DMS79 (cell line): ENCODE measurements around the gene MAGED2.
"Not testable (repeated sequence)": the region's sequence is repeated elsewhere in the genome, so short reads cannot be mapped to it uniquely, and the experiment has no call there.

Experiments used
- DNase-seq: peaks from one replicate; lab custom pipeline; 2025; lab: John Stamatoyannopoulos, UW

MAGED2 gene

DNA sequence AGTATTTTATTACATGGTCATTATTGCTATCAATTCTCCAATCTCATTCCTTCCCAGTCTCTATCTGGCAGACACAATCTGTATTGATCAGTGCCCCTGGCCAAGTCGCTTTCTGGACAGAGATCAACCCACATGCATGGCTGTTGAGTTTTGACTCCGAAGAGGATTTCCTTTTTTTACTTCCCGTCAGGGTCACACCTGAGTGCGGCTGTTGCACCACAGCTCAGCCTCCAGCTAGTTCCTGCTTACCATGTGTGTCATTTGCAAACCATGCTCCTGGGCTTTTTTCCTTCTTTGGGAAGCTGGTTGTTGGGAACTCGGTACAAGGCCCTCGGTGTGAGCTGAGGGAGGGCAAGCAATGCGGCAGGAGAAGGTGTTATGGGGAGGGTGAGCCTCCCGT lies 11.7 kb downstream of the MAGED2 start:
- no peak for DNase-seq

DNA sequence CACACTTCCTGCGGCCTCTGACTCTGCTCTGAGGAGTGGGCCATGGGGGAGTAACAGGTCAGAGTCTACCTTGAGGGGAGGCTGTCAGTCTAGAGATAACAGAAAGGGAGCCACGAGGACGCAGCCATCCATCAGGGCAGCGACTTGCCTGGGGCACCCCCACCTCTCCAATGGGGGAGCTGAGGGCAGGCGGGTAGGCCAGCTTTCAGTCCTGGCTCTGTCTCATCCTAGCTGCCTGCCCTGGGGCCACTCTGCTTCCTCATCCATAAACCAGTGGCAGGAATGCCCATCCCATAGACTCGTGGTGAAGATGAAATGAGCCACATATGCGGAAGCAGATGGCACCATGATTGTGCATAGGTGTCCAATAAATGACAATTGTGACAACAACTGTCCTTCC lies 13.2 kb downstream of the MAGED2 start:
- no peak for DNase-seq

DNA sequence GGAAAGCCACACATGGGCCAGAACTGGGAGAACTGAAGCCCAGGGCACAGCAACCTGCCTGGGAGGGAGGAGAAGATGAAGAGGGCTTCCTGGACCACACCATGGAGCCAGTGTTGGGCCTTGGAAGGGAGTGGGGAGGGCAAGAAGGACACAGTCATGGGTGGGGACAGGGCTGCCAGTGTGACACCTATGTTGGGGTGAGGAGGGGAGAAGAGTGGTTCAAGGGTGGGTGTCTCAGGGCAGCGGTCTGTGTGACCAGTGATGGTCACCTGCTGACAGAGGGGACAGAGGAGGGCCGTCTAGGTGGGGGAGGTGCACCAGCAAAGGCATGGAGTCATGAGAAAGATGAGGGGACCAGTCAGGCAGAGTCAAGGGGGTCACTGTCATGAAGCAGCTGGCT lies 13.8 kb downstream of the MAGED2 start:
- DNase-seq: no peak

DNA sequence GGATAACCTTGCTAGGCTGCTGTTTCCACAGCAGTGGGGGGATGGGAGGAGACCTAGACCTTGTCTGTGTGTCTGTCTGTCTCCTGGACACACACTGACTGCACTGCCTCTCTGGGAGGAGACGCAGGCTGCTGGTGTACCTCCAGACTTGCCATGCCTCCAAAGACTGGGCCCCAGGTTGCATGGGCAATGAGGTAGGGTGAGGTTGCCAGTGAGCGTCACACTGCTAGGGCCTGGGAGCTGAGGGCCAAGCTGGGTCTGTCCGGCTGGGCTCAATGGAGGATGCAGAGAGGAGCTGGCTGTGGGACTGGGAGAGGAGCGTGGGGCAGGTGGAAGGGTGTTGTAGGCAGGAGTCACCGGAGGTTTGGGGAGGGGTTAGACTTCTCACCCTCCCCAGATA lies 16.6 kb downstream of the MAGED2 start:
- no peak for DNase-seq

DNA sequence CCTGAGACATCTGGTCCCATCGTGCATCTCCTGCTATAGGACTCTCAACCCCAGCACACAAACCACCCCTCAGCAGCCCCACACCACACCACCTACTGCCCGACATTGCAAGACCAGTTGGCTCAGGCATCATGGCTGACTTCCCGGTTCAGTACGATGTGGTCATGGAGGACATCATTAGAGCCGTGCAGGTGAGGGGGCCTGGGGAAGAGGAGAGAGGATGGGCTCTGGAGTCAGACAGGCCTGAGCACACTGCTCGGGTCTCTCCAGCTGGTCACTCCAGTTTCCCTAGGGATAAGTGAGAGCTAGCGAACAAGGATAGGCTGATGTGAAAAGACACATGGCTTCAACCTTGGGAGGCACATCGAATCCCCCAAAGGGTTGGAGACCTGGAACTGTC lies 17.2 kb downstream of the MAGED2 start:
- no peak for DNase-seq

DNA sequence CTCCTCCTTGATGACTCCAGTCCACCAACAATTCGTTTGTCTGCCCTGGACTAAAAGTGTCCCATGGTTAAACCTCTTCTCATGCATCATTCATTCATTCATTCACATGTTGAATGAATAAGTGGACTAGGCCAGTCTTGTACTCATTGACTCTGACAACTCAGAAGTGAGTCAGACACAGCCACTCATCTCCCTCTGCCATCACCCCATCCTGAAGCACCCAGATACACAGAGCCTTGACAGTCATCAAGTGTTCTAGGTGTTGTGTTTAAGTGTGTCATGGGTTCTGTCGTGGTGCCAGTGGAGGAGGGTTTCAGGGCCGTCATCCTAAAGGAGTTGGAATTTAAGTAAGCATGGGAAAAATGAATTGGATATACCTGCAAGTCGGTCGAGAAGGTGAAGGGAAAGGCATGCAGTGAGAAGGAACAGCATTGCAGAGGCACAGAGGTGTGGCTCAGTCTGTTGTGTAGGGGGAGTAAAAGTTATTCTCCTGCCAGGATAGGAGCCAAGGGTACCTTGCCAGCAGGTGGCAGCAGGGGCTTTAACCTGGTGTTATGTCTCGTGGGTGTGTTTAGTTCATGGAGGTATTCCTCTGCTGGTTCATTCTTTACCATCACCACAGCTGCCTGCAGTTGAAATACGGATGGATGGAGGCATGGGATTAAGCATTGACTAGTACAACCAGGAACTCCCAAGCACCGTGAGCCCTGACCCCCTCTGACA lies 18.3 kb downstream of the MAGED2 start:
- no peak for DNase-seq

DNA sequence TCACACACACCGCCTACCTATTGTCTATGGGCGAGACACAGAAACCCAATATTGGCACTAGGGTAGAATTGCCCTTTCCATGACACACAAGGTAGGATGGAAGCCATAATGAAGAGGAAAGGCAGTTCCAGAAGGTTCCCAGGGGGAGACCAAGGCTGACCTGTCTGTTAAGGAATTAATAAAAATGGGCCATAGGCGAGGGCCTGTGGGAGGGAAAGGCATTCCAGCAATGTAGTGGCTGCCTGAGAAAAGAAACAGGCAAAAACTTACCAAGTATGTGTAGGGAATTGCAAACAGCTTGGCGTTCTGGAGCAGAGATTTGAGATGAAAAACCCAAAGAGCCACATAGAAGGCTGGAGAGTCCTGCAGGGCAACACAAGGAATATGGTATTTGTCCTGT lies 19.1 kb downstream of the MAGED2 start:
- DNase-seq: no peak

DNA sequence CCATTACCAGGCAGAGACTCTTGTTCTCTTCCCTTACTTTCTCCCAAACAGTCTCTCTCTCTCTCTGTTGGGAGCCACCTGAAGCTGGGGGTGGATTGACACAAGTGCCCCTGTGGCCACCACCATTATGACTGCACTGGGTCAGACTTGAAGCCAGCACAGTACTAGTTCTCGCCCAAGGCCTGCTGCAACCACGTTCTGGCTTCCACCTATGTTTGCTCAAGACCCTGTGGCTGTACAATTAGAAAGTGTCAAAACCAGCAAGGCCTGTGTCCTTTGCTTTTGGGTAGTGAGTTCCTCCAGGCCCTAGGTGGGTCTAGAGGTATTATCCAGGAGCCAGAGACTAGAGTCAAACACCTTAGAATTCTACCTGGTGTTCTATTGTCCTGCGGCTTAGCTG lies 31.0 kb downstream of the MAGED2 start:
- no peak for DNase-seq

DNA sequence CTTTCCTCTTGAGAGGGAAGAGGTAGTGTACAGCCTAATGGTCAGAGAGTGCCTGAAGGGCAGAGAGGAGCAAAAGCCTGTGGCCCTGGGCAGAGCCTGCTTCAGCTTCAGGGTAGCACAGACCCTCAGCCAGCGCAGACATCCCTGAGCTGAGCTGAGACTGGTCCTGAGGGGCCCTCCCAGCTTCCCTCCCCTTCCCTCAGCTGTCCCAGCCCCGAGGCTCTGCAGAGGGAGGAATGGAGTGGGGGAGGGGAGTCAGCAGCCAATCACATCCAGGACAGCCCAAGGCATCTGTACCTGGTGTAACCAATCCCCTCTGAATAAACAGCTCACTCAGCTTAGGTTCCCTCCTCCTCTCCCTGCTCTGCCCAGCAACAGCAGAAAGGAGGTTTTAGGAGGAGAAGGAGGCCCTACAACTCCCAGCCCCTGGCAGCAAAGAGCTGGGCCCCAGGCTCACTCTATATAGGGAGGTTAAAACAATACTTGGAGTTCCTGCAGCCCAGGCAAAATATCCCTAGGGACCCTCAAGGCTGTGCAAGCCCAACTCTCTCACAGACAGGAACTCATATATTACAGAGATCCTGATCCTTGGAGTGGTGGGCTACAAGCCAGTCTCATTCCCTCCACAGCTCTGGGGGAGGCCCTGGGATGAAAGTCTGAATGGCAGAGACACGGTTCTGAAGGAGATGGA lies 33.8 kb downstream of the MAGED2 start:
- not testable (repeated sequence) for DNase-seq

DNA sequence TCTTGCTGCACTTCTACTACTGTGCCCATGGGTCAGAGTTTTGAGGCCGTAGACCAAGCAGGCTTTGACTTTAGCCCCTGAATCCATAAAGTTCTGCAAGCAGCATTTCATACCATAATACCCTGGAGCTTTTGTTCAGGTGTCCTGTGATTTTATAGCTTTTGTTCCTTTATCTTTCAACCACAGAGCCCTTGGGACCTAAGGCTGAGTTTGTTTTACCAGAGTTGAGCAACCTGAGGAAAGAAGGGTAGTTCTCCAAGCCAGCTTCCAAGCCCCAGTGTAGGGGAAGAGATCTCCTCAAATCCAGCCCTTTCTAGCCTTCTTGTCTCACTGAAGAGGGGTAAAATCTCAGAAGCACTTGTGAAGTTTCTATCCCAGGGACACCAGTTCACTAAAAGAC lies 35.1 kb downstream of the MAGED2 start:
- DNase-seq: no peak

DNA sequence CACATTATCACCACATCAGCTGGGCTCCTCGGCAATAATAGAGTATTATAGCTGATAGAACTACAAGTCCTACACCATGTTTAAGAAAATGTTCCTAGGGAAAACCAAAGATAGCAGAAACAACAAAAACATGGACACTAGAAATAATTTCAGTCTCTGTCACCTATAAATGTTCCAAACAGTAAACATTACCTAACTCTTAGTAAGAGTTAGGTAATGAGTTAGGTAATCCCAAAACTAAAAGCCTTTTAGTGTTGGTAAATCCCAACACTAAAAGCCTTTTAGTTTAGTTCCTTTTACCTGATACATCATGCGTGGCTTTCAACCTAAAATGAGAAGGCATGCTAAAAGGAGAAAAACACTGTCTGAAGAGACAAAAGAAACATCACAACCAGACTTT lies 35.5 kb downstream of the MAGED2 start:
- DNase-seq: no peak

DNA sequence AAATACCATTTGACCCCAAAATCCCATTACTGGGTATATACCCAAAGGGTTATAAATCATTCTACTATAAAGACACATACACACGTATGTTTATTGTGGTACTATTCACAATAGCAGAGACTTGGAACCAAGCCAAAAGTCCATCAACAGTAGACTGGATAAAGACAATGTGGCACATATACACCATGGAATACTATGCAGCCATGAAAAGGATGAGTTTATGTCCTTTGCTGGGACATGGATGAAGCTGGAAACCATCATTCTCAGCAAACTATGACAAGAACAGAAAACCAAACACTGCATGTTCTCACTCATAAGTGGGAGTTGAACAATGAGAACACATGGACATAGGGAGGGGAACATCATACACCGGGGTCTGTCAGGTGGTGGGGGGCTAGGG lies 40.2 kb downstream of the MAGED2 start:
- DNase-seq: not testable (repeated sequence)

DNA sequence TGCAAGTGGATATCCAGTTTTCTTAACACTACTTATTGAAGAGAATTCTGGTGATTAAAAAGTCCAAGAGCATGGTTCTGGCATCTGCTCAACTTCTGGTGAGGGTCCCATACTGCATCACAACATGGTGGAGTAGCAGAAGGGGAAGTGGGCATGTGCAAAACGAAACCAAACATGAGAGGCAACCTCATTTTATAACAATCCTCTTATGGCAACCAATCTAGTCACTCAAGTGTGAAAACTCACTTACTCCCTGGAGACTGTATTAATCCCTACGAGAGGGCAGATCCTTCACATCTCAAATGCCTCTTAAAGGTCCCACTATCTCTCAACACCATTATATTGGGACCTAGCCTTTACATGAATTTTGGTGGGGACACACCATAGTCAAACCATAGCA lies 57.7 kb downstream of the MAGED2 start:
- peak; percentile 30 for DNase-seq
